TTC549 (cell line): Measurements from ENCODE around the gene OR1E2.
"Not testable (repeated sequence)": the region's sequence is repeated elsewhere in the genome, so short reads cannot be mapped to it uniquely, and the experiment has no call there.

ENCODE experiments used
- FAIRE-seq: peaks from 2 replicates; lab custom pipeline; 2012; peaks lifted over from hg19 to GRCh38; lab: Jason Lieb, UNC

The OR1E2 gene

GRCh38 chr17:3397801-3398200 is 35.8 kb downstream of the OR1E2 start:
- FAIRE-seq: not testable (repeated sequence)

- no peak for FAIRE-seq
Measured at GRCh38 chr17:3389791-3390190, 43.9 kb downstream of the OR1E2 start.

GRCh38 chr17:3385869-3386816 is 47.5 kb downstream of the OR1E2 start, which contains the start of gene OR3A2:
Gene OR3A2 (minus strand): TSS chr17:3386308.
- FAIRE-seq: no peak
